NOMO-1 treated with dmso at 0.1 percent for 144 hours (cell line): ENCODE data around the gene MYO7B.
"Not testable (repeated sequence)": the region's sequence is repeated elsewhere in the genome, so short reads cannot be mapped to it uniquely, and the experiment has no call there.

Experiments used
- DNase-seq: peaks from one replicate; lab custom pipeline; 2025; ENCODE audit not compliant: unreplicated experiment; lab: John Stamatoyannopoulos, UW

The MYO7B gene

GRCh38 chr2:127523269-127523939 is 12.1 kb upstream of the MYO7B start:
- no peak for DNase-seq

- not testable (repeated sequence) for DNase-seq
Observed at GRCh38 chr2:127524198-127524834, 11.2 kb upstream of the MYO7B start.

GRCh38 chr2:127525691-127526131 is 9.8 kb upstream of the MYO7B start:
- DNase-seq, result peak; percentile 13

GRCh38 chr2:127526132-127527000 is 9.1 kb upstream of the MYO7B start, which contains the start of gene IWS1:
IWS1 (minus strand) TSS chr2:127526489; CDS start chr2:127526208, 281 bp downstream.
- DNase-seq, result peak; percentile 94

- no peak for DNase-seq
Observed at GRCh38 chr2:127527001-127527804, 8.3 kb upstream of the MYO7B start.

GRCh38 chr2:127528487-127528886 is 7.0 kb upstream of the MYO7B start:
- DNase-seq, result no peak

- not testable (repeated sequence) for DNase-seq
Observed at GRCh38 chr2:127529416-127529815, 6.1 kb upstream of the MYO7B start.

GRCh38 chr2:127530245-127531140 is 5.0 kb upstream of the MYO7B start:
- DNase-seq, result no peak

- DNase-seq, result no peak
Observed at GRCh38 chr2:127531221-127531648, 4.2 kb upstream of the MYO7B start.

- no peak for DNase-seq
Observed at GRCh38 chr2:127532296-127532695, 3.2 kb upstream of the MYO7B start.

GRCh38 chr2:127535918-127536317 is 435 bp downstream of the MYO7B start:
- no peak for DNase-seq

- no peak for DNase-seq
Observed at GRCh38 chr2:127536707-127537541, 1.4 kb downstream of the MYO7B start.

- DNase-seq, result no peak
Observed at GRCh38 chr2:127537644-127538043, 2.2 kb downstream of the MYO7B start.

GRCh38 chr2:127541809-127542208 is 6.3 kb downstream of the MYO7B start:
- DNase-seq, result no peak

GRCh38 chr2:127542231-127542630 is 6.7 kb downstream of the MYO7B start:
- no peak for DNase-seq

GRCh38 chr2:127543013-127543501 is 7.6 kb downstream of the MYO7B start:
- not testable (repeated sequence) for DNase-seq

- no peak for DNase-seq
Observed at GRCh38 chr2:127545189-127545588, 9.7 kb downstream of the MYO7B start.

GRCh38 chr2:127545796-127546195 is 10.3 kb downstream of the MYO7B start:
- no peak for DNase-seq

- DNase-seq, result no peak
Observed at GRCh38 chr2:127546797-127547196, 11.3 kb downstream of the MYO7B start.
